Stimulated activated CD4-positive, alpha-beta T cell treated with anti-CD3 and anti-CD28 coated beads, TNF-alpha, amount 100 ng/mL, for 48 hours (primary cell): ENCODE measurements around the gene AANAT.

ENCODE experiments used
- DNase-seq, 3 donors: peaks; one replicate each; pipeline ENCODE4 v3.0.0-alpha.2; 2020; ENCODE audit warnings: low read depth in 3 of 3

AANAT gene

DNA sequence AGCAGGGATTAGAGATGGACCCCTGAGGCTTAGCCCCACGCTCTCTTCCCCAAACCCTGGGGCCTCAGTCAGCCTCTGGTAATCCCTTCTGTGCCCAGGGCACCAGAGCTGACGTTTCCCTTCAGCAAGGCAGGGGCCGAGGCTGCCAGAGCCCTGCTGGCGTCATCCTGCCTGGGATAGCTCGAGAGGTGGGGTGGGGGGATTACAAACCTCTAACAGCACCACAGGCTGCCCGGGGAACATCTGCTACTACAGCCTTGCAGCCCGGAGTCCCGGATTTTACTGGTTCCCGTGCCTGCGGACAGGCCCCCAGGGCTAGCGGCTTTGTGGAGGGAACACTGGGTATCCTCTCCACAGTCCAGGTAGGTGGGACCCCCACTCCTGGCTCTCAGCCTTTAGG, at the start of gene AANAT:
Gene AANAT (plus strand): TSS at position 238 of the 400 bp plus-strand sequence. CDS start 1,144 bp downstream, outside the sequence.
- no peak for DNase-seq

DNA sequence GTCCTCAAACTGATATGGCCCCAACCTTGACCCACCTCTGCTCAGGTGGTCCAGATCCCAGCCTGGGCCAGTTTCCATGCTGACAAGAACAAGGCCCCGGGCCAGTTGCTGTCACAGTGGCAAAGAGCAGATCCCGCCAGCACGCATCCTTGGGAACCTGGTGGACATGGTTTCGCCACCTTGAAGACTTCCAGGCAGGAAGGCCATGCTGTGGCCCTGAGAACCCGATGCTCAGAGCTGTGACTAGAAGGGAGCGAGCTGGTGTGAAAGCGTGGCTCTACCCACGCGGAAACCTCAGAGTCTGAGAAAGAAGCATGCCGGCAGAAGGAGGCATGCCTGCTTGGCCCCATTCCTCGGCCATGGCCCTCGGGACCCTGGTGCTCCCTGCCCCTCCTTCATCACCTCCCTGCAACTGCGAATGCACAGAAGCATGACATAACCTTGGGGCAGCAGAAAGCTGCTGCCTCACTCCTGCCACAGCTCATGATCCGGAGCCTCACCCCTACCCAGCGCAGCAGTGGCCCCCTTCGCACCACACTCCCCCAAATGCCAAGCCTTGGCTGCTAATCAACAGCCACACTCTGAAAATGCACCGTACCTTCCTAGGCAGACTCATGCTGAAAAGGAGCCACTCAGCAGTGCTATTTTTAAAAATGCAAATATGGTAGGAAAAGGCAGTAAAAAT, 47.7 kb upstream of the AANAT start:
- no peak for DNase-seq

DNA sequence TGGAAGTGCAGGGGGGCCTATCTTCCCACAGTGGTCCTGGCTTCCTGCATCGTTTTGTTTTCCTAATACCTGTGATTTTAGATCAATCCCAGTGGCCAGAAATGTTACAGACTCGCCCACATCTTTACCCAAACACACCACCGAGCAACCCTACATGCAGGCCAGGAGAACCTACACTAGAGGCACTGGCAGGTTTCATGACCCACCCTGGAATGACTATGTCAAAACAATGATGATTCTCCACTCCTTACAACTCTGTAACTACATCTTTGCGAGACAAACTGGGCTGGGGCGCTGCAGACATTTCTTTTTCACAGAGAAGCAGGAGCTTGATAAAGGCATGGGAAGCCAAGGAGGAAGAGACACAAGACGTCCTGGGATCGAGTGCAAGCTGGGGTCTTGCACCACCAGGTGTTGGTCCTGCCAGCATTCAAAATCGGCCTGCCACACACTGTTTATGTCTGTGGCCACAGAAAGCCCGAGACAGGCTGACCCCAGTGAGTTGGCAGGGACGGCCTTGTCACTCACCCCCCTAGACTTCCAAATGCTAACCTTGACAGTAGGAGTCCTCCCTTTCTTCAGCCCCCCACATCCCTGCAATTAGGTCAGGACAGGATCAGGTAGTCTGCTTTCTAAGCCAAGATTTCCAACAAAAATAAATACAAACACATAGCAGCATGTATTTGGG, 46.9 kb upstream of the AANAT start:
- DNase-seq: no peak

DNA sequence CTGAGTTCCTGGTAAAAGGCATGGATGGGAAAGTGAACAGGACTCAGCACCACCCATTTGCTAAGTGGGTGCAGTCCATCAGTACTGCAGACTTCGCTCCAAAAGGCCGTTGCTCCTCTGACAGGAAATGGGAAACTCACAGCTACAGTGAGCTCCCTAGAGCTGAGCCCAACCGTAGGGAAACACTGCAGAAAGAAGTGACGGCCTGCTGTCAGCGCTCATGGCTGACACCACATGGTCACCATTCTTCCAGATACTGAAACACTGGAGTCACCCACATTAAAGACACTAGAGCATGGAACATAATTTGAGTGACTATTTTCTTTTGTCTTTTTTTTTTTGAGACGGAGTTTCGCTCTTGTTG, 46.4 kb upstream of the AANAT start:
- DNase-seq: no peak

DNA sequence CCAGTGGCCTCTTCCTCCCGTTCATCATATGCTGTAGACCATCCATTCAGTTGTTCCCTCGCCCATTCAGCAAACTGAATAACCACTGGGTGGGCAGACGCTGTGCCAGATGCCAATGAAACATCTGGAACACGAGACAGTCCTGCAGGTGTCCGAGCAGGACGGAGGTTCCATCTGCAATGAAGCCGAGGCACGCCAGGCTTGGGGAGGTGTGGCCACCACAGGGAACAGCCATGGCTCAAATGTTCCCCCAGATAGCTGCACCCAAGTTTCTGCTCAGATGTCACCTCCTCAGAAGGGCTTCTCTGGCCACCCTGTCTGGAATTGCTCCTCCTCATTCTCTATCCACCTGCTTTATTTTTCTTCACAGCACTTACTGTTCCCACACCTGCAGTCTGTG, 45.0 kb upstream of the AANAT start:
- no peak for DNase-seq

DNA sequence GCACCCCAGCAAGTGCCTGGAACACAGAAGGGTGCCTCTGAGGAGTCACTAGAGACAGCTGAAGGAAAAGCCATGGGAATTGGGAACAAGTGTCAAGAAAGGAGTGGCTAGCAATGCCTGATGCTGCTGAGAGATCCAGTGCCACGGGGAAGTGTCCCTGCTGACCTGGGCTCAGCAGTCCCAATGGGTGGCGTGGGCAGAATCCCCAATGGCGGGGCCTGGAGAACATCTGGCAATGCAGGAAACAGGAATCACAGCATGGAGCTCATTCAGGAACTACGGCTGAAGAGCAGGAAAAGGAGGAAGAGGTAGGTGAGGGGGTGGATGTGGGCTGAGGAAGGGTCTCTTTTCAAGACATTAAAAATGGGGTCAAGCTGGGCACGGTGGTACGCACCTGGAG, 44.5 kb upstream of the AANAT start:
- DNase-seq: no peak

DNA sequence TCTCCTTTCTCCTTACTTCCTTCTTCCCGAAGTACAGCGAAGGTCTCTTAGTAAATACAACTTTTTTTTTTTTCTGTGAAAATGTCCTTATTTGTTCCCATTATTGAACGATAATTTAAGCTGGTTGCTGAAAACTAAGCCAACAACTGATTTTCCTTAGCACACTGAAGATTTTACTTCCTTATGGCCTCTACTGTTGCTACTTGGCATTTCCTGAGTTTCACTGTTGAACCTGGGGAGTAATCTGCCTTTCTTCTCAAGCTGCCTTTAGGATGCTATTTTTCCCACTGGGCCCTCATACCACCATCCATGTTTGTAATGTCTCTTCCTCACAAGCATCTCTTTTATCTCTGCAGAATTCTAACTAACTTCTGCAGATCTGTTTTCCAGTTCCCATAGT, 40.5 kb upstream of the AANAT start:
- DNase-seq: no peak

DNA sequence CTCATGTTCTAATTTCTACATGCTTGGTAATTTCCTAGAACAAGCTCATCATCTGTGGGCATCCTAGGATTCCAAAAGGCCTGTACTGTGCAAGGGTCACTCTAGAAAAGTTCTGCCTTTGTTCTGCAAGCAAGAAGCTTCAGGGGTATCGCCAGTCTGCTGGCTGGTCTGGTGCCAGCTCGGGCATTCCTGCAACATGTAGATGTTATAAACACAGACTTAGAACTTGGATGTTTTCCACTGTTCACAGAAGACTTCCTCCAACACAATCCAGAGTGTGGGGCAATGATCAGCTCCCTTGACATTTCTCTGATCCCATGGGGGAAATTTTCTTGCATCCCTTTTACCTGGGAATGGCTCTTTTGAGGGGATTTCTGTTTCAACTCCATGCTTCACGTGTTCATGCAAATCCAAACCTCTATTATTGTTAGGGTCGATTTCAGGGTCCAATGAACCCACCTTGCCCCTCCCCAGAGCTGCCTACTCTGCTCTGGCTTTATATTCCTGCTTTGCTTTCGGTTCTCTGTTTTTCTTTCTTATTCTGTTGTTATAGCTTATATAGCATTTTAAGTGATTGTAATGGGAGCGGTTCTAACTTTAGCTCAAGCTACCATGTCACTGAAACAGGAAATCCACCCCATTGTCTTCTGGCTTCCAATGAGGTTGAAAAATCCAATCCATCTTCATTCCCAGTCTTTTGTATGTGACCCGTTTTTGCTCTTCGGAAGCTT, 39.7 kb upstream of the AANAT start:
- DNase-seq: no peak

DNA sequence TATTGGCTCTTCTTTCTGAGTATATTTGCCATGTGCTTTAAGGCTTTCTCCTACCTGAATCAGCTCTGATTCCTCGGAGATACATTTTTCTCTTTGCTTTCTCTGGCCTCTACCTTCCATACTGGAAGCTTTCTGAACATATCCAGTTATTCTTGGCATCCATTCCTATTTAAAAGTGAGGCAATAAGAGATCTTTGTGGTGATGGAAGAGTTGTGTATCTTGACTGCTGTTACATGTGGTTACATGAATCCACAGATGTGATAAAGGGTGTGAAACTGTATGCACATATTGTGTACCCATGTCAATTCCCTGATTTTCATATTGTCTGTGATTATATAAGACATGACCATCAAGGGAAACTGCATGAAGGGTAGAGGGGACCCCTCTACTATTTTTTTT, 38.9 kb upstream of the AANAT start:
- DNase-seq: no peak

DNA sequence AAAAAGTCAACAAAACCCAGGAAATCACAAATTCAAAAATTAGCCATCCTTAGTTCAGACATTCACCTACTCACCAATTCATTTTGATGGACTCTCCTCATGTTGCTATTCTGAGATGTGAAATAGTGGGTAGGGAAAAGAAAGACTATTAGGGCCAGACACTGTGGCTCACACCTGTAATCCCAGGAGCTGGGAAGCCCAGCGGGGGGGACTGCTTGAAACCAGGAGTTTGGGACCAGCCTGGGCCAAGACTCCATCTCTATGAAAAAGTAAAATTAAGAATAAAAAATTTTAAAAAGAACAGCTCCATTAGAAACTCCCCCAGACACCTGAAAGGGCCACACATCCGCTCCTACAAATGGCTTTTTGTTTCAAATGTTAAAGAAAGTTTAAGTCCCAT, 35.9 kb upstream of the AANAT start:
- no peak for DNase-seq

DNA sequence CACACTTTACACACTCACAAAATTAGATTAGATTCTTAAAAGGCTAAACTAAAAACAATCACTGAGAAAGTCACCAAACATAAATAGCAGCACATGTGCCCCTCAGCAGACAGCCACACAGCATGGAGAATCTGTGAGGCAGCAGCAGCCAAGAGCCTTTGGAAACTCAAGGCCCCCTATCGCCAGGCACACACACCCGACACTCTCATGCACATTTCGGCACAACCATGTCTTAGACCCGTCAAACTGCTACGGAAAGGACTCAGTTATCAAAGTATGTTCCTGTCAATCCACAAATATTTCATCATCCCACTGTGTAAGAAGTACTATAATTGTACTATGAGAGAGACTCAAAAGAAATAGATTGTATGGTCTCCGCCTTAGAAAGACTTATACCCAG, 35.4 kb upstream of the AANAT start:
- DNase-seq: no peak

DNA sequence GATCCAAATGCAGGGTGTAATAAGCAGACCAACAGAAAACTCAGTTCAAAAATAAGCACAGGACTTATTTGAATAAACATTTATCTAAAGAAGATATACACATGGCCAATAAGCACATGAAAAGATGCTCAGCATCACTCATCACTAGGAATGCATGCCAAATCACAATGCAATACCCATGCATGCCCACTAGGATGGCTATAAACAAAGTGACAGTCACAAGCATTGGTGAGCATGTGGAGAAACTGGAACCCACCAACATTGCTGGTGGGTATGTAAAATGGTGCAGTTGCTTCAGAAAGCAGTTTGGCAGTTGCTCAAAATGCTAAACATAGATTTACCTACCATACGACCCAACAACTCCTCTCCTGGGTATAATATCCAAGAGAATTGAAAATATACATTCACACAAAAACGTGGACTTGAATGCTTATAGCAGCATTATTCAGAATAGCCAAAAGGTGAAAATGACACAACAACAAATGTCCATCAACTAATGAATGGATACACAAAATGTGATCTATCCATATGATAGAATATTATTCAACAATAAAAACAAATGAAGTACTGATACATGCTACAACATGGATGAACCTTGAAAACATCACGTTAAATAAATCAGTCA, 34.6 kb upstream of the AANAT start:
- no peak for DNase-seq

DNA sequence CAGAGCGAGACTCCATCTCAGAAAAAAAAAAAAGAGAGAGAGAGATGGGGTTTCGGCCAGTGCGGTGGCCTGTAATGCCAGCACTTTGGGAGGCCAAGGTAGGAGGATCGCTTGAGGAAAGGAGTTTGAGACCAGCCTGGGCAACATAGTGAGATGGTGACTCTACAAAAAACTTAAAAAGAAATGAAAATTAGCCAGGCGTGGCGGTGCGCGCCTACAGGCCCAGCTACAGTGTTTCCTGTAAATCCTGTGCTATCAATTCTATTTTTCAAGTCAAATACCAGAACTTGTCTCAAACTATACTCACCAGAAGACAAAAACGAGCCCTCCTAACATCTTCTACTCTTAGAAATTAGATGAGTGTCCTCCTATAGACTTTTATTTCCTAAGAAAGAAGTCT, 33.7 kb upstream of the AANAT start:
- DNase-seq: no peak

DNA sequence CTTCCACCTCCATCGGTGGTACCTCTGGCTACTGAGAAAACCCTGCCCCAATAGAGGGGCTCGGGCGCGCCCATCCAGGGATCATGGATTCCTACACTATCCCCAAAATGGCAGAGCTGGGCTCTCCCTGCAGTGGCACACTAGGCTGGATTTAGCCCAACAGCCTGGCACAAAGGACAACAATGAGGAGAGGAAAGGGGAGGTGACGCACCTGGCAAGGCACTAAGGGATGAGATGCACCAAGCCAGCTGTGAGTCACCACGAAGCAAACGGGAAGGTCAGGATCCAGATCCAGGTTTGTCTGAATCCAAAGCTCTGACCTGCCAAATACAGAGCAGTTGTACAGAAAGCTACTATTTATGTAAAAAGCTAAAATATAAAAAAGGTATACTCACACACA, 32.5 kb upstream of the AANAT start:
- DNase-seq: no peak

DNA sequence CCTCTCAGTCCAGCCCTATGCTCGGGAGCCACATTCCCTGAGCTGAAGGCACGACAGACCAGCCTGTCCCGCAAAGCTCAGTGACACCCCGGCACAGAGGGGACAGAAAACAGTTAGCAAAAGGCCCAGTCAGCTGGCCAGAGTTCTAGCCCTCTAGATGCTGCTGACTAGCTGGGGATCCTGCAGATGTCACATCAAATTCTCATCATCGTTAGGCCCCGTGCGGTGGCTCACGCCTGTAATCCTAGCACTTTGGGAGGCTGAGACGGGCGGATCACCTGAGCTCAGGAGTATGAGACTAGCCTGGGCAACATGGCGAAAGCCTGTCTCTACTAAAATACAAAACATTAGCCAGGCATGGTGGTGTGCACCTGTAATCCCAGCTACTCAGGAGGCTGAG, 31.7 kb upstream of the AANAT start:
- no peak for DNase-seq

DNA sequence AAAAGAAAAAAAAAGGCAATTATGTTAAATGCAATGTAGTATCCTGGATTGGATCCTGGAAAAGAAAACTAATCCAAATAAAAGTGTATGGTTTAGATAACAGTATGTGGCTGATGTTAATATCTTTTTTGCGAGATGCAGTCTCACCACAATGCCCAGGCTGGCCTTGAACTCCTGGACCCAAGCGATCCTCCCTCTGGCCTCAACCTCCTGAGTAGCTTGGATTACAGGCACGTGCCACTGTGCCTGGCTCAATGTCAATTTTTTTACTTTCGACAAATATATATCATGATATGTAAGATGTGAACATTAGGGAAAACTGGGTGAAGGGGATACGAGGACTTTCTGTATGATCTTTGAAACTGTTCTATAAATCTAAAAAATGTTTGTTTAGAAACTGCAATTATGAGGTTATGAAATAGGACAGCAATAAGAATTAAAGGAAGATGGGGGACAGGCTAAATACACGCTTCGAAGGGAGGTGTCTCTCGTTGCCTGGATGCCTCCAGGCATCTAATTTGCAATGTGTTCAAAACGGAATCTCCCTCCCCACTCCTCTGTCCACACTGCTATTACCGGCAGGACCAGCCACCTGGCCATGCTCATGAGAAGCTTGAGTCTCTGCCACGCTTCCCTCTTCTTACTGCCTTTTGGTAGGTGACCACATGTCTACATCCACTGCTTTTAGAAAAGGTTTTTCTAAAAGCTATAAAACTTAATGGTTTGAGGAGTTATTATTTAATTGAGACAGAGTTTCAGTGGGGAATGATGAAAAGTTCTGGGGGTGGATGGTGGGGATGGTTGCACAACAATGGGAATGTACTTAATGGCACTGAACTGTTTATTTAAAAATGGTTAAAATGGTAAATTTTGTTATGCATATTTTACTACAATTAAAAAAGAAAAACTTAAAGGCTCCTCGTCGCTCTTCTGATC, 29.7 kb upstream of the AANAT start:
- no peak for DNase-seq

DNA sequence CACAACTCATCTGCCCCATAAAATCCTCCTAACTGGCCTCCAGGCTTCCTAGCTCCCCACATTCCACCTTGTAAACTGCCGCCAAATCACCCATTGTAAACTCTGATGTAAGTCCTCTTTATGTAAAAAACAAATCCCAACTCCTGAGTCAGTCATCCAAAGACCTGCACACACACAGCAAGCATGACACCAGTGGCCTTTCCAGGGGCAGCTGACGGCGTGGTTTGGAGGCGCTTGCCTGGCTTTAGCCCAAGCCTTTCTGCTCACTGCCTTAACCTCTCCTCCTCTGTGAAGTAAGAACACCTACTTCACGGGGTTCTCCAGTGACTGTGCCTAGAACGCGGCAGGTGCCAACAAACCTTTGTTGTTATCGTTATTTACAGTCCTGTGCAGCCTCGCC, 28.5 kb upstream of the AANAT start:
- no peak for DNase-seq

DNA sequence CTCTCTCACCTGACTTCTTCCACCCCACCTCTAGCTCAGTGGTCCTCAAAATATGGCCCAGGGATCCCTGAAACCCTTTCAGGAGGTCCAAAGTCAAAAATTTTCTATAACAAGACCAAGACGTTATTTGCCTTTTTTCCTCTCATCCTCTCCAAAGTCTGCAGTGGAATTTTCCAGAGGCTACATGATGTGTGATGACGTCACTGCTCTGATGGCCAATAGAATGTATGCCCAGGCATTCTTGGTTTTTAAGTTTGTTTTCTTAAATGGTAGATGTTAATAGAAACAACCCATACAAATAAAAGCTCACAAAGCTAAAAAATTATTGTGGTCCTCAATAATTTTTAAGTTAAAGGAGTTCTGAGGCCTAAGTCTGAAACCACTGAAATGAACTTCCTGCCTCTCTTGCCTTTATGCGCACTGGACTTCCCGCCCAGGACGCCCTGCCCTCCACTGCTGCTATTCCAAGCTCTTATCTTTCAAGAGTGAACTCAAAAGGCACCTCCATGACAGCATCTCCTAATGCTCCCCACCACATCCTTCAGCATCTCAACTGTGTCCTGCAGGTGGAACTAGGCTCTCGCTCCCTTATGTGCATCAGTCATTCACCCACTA, 28.0 kb upstream of the AANAT start:
- no peak for DNase-seq

DNA sequence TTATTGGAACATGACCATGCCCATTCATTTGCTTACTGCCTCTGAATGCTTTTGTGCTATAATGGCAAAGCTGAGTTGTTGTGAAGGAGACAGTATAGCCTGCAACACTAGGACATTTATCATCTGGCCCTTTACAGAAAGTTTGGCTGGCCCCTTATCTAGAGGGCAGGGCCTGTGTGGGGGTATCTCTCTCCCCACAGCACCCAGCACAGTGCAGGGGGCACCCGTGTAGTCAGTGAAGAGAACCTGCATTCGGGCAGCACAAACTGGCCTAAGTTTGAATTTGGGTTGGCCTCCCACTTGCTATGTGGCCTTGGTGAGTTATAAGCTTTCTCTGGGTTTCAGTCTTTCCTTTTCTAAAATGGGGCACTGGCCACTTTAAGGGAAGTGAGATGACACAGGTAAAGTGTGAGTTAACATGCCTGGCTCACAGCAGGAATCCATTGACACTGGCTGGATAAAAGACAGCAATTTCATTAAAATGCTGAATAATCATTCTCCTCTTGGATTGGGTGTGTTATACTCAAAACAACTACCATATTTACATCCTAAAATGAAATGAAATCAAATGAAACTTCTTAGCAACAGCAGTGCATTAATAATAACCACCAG, 26.5 kb upstream of the AANAT start:
- no peak for DNase-seq

DNA sequence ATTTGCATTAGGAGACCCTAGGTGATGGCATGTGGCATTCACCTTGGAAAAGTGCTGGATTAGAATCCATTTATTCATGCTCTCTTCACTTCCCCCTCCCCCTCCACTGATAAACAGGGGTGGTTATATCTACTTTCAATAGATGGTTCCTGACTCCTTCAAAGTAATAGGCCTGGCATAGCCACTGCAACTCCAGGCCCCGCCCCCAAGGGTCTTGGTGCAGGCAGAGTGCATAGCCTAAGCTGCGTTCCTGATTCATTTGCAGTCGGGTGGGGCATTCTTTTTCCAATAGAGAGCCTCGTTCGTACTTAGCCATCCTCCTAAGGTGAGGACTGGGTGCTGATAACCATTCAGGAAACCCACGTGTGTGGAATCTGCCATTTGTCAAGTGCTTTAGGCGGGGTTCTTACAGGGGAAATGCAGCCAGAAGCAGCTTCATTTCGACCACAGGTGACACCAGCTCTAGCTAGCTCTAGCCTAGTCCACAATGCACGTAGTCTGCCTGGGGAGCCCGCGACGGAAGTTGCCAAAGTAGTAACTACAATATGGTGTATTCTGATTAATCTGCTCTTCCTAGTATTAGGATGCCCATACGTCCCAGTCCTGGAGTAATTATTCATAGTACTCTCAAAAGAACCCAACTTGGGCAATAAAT, 25.6 kb upstream of the AANAT start:
- DNase-seq: no peak
